DOHH2 (cell line): Measurements from ENCODE around the gene TESMIN.

ENCODE experiments used
- H3F3A ChIP-seq: fragments of 200-600 bp; sonication (generic), shearing (Covaris generic); 2 replicates; pipeline ENCODE4 v1.6.0; 2016; ENCODE audit warnings: antibody characterized with exemption, mild to moderate bottlenecking; ENCODE audit not compliant: control insufficient read depth, insufficient read depth
- H3K27ac ChIP-seq: fragments of 200-600 bp; sonication (generic); 2 replicates; pipeline ENCODE4 v1.5.1; 2014; ENCODE audit warnings: low read depth, mild to moderate bottlenecking, low read length, moderate library complexity
- H3K27me3 ChIP-seq: fragments of 200-600 bp; sonication (generic); 2 replicates; pipeline ENCODE4 v1.6.1; 2014; ENCODE audit warnings: mild to moderate bottlenecking, low read length, mixed read lengths; ENCODE audit not compliant: control insufficient read depth
- H3K36me3 ChIP-seq: fragments of 200-600 bp; sonication (generic); 2 replicates; pipeline ENCODE4 v1.6.1; 2014; ENCODE audit warnings: mild to moderate bottlenecking, low read length, moderate library complexity, mixed read lengths; ENCODE audit not compliant: control insufficient read depth
- H3K4me1 ChIP-seq: fragments of 200-600 bp; sonication (generic); 2 replicates; pipeline ENCODE4 v1.6.1; 2014; ENCODE audit warnings: mild to moderate bottlenecking, low read length, mixed read lengths; ENCODE audit not compliant: control insufficient read depth
- H3K4me2 ChIP-seq: fragments of 200-600 bp; sonication (generic); 2 replicates; pipeline ENCODE4 v1.6.0; 2014; ENCODE audit warnings: mild to moderate bottlenecking, low read length, moderate library complexity
- H3K4me3 ChIP-seq: fragments of 200-600 bp; sonication (generic); 2 replicates; pipeline ENCODE4 v1.5.1; 2014; ENCODE audit warnings: mild to moderate bottlenecking, low read length, mixed read lengths
- H3K79me2 ChIP-seq: fragments of 200-600 bp; sonication (generic); 2 replicates; pipeline ENCODE4 v1.6.1; 2014; ENCODE audit warnings: mild to moderate bottlenecking, low read length, mixed read lengths; ENCODE audit not compliant: control insufficient read depth
- H3K9me2 ChIP-seq: fragments of 200-600 bp; sonication (generic); replicated peaks from 2 replicates; pipeline ENCODE4 v1.6.1; 2014; ENCODE audit warnings: mild to moderate bottlenecking, low read length, mixed read lengths; ENCODE audit not compliant: control insufficient read depth
- H3K9me3 ChIP-seq: fragments of 200-600 bp; sonication (generic); 2 replicates; pipeline ENCODE4 v1.6.1; 2014; ENCODE audit warnings: antibody characterized with exemption, low read length, mixed read lengths; ENCODE audit not compliant: control insufficient read depth, insufficient read depth
- H4K20me1 ChIP-seq: fragments of 200-600 bp; sonication (generic); 2 replicates; pipeline ENCODE4 v1.6.0; 2014; ENCODE audit warnings: low read depth, mild to moderate bottlenecking, antibody characterized with exemption, low read length, moderate library complexity; ENCODE audit not compliant: control insufficient read depth, insufficient read depth
- EZH2phosphoT487 ChIP-seq: fragments of 200-600 bp; sonication (generic); IDR thresholded peaks from 2 replicates; pipeline ENCODE4 v1.6.1; 2017; ENCODE audit warnings: borderline replicate concordance, mild to moderate bottlenecking, antibody characterized with exemption, low read length, moderate library complexity, mixed read lengths
- TF ChIP-seq, protein P1 (sequence below): fragments of 200-600 bp; sonication (generic); IDR thresholded peaks from one replicate; pipeline ENCODE4 v1.5.1; 2014; ENCODE audit warnings: antibody characterized with exemption, mild to moderate bottlenecking, low read depth, low read length; ENCODE audit not compliant: poor library complexity, severe bottlenecking

The TESMIN gene

DNA sequence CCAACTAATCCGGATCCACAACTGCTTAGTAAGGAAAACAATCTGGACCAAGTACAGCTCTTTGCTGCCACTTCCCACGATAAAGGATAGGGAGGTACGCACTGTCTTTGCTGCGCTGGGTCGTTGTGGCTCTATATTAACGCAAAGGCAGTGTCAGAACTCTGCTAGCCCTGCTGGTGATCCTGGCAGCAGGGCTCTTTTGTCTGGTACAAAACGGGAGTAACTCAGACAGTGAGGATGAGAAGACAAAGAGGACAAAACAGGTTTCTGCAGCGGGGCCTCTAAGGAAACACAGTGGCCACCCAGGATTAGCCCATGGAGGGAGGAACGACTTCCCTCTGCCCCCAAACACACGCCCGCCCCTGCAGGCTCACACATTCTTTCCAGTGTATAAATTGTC lies 40.9 kb downstream of the TESMIN start:
- H3K79me2 ChIP-seq, result no peaks in the 10 kb centered on the region
- no peaks in the 10 kb centered on the region for H4K20me1 ChIP-seq
- H3K4me1 ChIP-seq, result no peaks in the 10 kb centered on the region
- no peaks in the 10 kb centered on the region for H3F3A ChIP-seq
- H3K9me2 ChIP-seq, result no peaks in the 10 kb centered on the region
- H3K9me3 ChIP-seq, result no peaks in the 10 kb centered on the region
- no peaks in the 10 kb centered on the region for H3K36me3 ChIP-seq
- H3K27me3 ChIP-seq, result peaks cover 3% of the 10 kb centered on the region; the same call in 1 of the 2 replicates
- no peak overlapping the region for H3K4me3 ChIP-seq
- TF ChIP-seq, protein P1, sequence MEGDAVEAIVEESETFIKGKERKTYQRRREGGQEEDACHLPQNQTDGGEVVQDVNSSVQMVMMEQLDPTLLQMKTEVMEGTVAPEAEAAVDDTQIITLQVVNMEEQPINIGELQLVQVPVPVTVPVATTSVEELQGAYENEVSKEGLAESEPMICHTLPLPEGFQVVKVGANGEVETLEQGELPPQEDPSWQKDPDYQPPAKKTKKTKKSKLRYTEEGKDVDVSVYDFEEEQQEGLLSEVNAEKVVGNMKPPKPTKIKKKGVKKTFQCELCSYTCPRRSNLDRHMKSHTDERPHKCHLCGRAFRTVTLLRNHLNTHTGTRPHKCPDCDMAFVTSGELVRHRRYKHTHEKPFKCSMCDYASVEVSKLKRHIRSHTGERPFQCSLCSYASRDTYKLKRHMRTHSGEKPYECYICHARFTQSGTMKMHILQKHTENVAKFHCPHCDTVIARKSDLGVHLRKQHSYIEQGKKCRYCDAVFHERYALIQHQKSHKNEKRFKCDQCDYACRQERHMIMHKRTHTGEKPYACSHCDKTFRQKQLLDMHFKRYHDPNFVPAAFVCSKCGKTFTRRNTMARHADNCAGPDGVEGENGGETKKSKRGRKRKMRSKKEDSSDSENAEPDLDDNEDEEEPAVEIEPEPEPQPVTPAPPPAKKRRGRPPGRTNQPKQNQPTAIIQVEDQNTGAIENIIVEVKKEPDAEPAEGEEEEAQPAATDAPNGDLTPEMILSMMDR, result no peak
- TF ChIP-seq EZH2phosphoT487, result no peak
- H3K27ac ChIP-seq, result no peak overlapping the region
- no peak overlapping the region for H3K4me2 ChIP-seq

DNA sequence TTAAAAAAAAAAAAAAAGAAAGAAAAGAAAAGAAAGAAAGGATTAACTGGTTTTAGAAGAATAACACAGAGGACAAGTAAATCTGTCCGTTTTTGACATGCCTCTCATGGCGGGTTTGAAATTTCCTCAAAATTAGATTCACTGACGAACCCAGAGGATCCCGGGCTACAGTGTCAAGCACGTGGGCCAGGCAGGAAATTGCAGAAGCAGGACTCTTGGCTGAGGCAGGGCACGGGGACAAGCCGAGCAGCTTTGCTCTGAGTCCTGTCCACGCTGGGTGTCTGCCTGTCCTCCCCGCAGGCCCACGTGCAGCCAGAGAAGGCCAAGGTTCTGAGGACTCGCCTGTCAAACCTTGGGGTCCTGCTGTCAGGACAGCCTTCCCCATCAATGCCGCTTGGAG lies 42.3 kb downstream of the TESMIN start:
- no peak overlapping the region for H3K27ac ChIP-seq
- no peak overlapping the region for H3K4me2 ChIP-seq
- H3K4me3 ChIP-seq, result no peak overlapping the region
- TF ChIP-seq, protein P1, result no peak
- TF ChIP-seq EZH2phosphoT487, result no peak
- H3K27me3 ChIP-seq, result peaks cover 3% of the 10 kb centered on the region; the same call in 1 of the 2 replicates
- H3F3A ChIP-seq, result no peaks in the 10 kb centered on the region
- H3K79me2 ChIP-seq, result no peaks in the 10 kb centered on the region
- H3K4me1 ChIP-seq, result no peaks in the 10 kb centered on the region
- H3K9me3 ChIP-seq, result no peaks in the 10 kb centered on the region
- H4K20me1 ChIP-seq, result no peaks in the 10 kb centered on the region
- no peaks in the 10 kb centered on the region for H3K9me2 ChIP-seq
- no peaks in the 10 kb centered on the region for H3K36me3 ChIP-seq

DNA sequence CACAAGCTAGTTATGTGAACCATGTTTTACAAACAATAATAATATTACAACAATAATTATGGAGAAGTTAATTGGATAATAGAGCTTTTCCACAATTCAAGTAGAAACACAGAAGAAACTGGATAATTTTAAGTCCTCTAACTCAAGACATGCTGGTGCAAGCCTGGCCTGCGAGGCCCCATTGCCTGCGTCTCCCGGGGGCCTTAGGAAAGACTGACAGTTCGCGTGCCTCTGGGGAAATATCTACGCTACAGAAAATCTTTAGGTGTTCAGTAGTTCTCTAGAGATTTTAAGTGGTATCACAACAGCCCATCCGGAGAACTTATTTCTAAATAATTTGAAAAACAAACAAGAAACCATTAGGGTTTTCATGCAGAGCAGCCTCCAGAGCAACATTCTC lies 43.8 kb downstream of the TESMIN start:
- no peaks in the 10 kb centered on the region for H4K20me1 ChIP-seq
- TF ChIP-seq, protein P1, result no peak
- TF ChIP-seq EZH2phosphoT487, result no peak
- H3K4me1 ChIP-seq, result no peaks in the 10 kb centered on the region
- no peak overlapping the region for H3K4me3 ChIP-seq
- peaks cover 4% of the 10 kb centered on the region; the same call in 1 of the 2 replicates for H3K27me3 ChIP-seq
- H3K36me3 ChIP-seq, result no peaks in the 10 kb centered on the region
- no peaks in the 10 kb centered on the region for H3K79me2 ChIP-seq
- no peaks in the 10 kb centered on the region for H3K9me2 ChIP-seq
- H3K9me3 ChIP-seq, result no peaks in the 10 kb centered on the region
- no peaks in the 10 kb centered on the region for H3F3A ChIP-seq
- no peak overlapping the region for H3K4me2 ChIP-seq
- no peak overlapping the region for H3K27ac ChIP-seq
